PFSK-1 (cell line): Measurements from ENCODE around the gene ZIC5.

ENCODE experiments used
- FOXP2 ChIP-seq: optimal IDR thresholded peaks from 2 replicates; pipeline ENCODE3; 2011; ENCODE audit warnings: borderline replicate concordance, control low read depth, inconsistent platforms; ENCODE audit not compliant: insufficient read depth; ENCODE audit errors: extremely low read length, extremely low read depth
- POLR2AphosphoS5 ChIP-seq: IDR thresholded peaks from 2 replicates; pipeline ENCODE4 v1.6.1; 2012; ENCODE audit warnings: low read depth, mild to moderate bottlenecking, control low read depth, low read length, moderate library complexity
- REST ChIP-seq, 2 experiments: IDR thresholded peaks; 2 replicates each; pipeline versions ENCODE4 v1.6.1 to v1.8.0; 2011 to 2012; ENCODE audit warnings: low read depth in 2 of 2, low read length in 2 of 2, control low read depth in 1 of 2, inconsistent platforms in 1 of 2, mild to moderate bottlenecking in 1 of 2, moderate library complexity in 1 of 2; ENCODE audit not compliant: insufficient read depth in 1 of 2
- SIN3A ChIP-seq: IDR thresholded peaks from 2 replicates; pipeline ENCODE4 v1.6.1; 2012; ENCODE audit warnings: mild to moderate bottlenecking, low read length, moderate library complexity, borderline replicate concordance; ENCODE audit not compliant: insufficient read depth
- TAF1 ChIP-seq: IDR thresholded peaks from 2 replicates; pipeline ENCODE4 v1.6.1; 2012; ENCODE audit warnings: low read length, control low read depth, borderline replicate concordance; ENCODE audit not compliant: insufficient read depth

The ZIC5 gene

GRCh38 chr13:99997702-99998214 is 26.2 kb upstream of the ZIC5 start:
- no peak for TF ChIP-seq SIN3A
- TF ChIP-seq FOXP2, result no peak
- TF ChIP-seq POLR2AphosphoS5, result no peak
- TF ChIP-seq TAF1, result no peak
- TF ChIP-seq REST (IDR thresholded peaks at IDR 0.05; ENCODE audit: insufficient read depth in 1 of 2, low read depth in 2 of 2, low read length in 2 of 2), result no peak

GRCh38 chr13:99996381-99996973 is 24.9 kb upstream of the ZIC5 start:
- no peak for TF ChIP-seq POLR2AphosphoS5
- TF ChIP-seq REST (IDR thresholded peaks at IDR 0.05; ENCODE audit: insufficient read depth in 1 of 2, low read depth in 2 of 2, low read length in 2 of 2), result no peak
- TF ChIP-seq TAF1, result no peak
- no peak for TF ChIP-seq SIN3A
- TF ChIP-seq FOXP2, result no peak

GRCh38 chr13:99995589-99996380 is 24.2 kb upstream of the ZIC5 start:
- TF ChIP-seq REST (IDR thresholded peaks at IDR 0.05; ENCODE audit: insufficient read depth in 1 of 2, low read depth in 2 of 2, low read length in 2 of 2) (no peak), POLR2AphosphoS5 (no peak), TAF1 (no peak), FOXP2 (no peak), SIN3A (no peak)

- TF ChIP-seq TAF1, result no peak
- no peak for TF ChIP-seq FOXP2
- TF ChIP-seq REST (IDR thresholded peaks at IDR 0.05; ENCODE audit: insufficient read depth in 1 of 2, low read depth in 2 of 2, low read length in 2 of 2), result no peak
- TF ChIP-seq SIN3A, result no peak
- TF ChIP-seq POLR2AphosphoS5, result no peak
Measured at GRCh38 chr13:99995104-99995588, 23.6 kb upstream of the ZIC5 start.
